Naive B cell (primary cell): ENCODE data around the gene PSD4. TPM values are rescaled to one million over a fixed set of nuclear protein-coding genes. Genes with fewer than 3 reads are reported as not detected.

Experiments
- ATAC-seq, 2 donors: fragments of 150-1000 bp; cut with Tn5 transposase; 2 replicates each; pipeline ENCODE4 v1.10.0; 2021; ENCODE audit warnings: low read depth in 2 of 2, mild to moderate bottlenecking in 2 of 2, moderate library complexity in 2 of 2
- DNase-seq: peaks from one replicate; pipeline ENCODE4 v3.0.0; 2022
- H3K27ac Mint-ChIP-seq, 6 donors: one replicate each; pipeline ENCODE4 v1.8.0; 2020 to 2022; ENCODE audit warnings: mild to moderate bottlenecking in 6 of 6, mixed read lengths in 6 of 6, moderate library complexity in 5 of 6, inconsistent platforms in 2 of 6
- H3K27me3 Mint-ChIP-seq, 3 donors: one replicate each; pipeline ENCODE4 v1.8.0; 2021 to 2022; ENCODE audit warnings: mixed read lengths in 3 of 3, mild to moderate bottlenecking in 1 of 3
- H3K36me3 Mint-ChIP-seq, 2 donors: one replicate each; pipeline ENCODE4 v1.8.0; 2020 to 2022; ENCODE audit warnings: mixed read lengths in 2 of 2, inconsistent platforms in 1 of 2, mild to moderate bottlenecking in 1 of 2
- H3K4me1 Mint-ChIP-seq, 3 donors: one replicate each; pipeline ENCODE4 v1.8.0; 2020 to 2022; ENCODE audit warnings: mixed read lengths in 3 of 3, inconsistent platforms in 1 of 3, mild to moderate bottlenecking in 1 of 3, moderate library complexity in 1 of 3
- H3K4me3 Mint-ChIP-seq, 8 donors: one replicate each; pipeline ENCODE4 v1.8.0; 2020 to 2022; ENCODE audit warnings: mild to moderate bottlenecking in 8 of 8, mixed read lengths in 8 of 8, moderate library complexity in 8 of 8, inconsistent platforms in 2 of 8
- H3K9me3 Mint-ChIP-seq, 7 donors: one replicate each; pipeline ENCODE4 v1.8.0; 2020 to 2022; ENCODE audit warnings: mixed read lengths in 7 of 7, mild to moderate bottlenecking in 5 of 7, inconsistent platforms in 2 of 7, moderate library complexity in 1 of 7
- polyA plus RNA-seq, 6 donors: library from polyadenylated mRNA; unstranded; fragments of 300-500 nt; fragmentation: Illumina TruSeq; gene quantifications; one replicate each; pipeline ENCODE4 v1.2.3, GENCODE V29; 2021; ENCODE audit warnings: low read depth in 6 of 6

The PSD4 gene
- polyA plus RNA-seq, 6 donors from 2014 or later = 16.2 to 47.5 (median 29.1) TPM

DNA sequence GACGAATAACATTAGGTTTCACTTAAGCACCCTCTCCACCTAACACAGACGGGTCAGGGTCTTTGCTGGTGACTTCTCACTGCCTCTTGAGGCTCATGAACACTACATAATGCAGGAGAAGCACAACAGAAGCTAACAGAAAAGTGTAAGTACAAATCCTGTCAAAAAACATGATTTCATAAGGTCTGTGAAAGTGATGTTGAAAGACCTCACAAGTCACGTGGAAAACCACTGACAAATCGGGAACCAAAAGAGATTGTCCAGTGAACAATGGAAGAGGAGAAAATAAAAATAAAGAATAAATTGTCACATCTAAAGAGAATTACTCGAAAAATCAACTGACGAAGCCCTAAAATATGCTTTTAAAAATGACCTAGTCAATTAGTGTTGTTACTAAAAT lies 14.0 kb downstream of the PSD4 start:
- peak overlapping the region in 4 of 6 donors; percentile 31 to 72 (median 40) for H3K27ac Mint-ChIP-seq
- DNase-seq (no peak), ATAC-seq (no peak)
- peaks cover 13 to 26% of the 10 kb centered on the region in 2 donors for H3K36me3 Mint-ChIP-seq
- H3K4me3 Mint-ChIP-seq = peak overlapping the region in 2 of 8 donors; percentile 17 to 49
- H3K9me3 Mint-ChIP-seq = no peaks in the 10 kb centered on the region
- H3K4me1 Mint-ChIP-seq = peaks cover 54 to 84% (median 77%) of the 10 kb centered on the region in 3 donors
- no peaks in the 10 kb centered on the region for H3K27me3 Mint-ChIP-seq

DNA sequence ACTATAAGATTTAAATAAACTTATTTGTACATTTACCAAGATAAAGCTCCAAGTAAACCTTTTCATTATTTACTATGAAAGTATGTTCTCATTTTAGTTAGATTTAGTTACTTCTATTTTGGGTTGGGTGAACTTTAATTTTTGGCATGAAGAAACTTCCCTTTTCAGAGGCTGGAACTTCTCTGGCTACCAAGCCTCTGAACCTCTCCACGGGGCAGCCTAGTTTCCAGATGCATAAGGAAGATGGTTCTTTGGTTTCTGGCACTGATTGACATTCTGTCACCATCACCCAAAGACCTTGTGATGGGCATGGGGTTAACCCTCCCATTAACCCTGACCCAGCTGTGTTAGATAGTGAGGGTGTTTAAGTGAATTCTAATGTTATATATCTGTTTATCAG lies 17.1 kb downstream of the PSD4 start:
- peaks cover 5 to 24% of the 10 kb centered on the region in 2 donors for H3K36me3 Mint-ChIP-seq
- H3K4me3 Mint-ChIP-seq = peak overlapping the region in 5 of 8 donors; percentile 9 to 51 (median 31)
- DNase-seq (no peak), ATAC-seq (no peak)
- no peaks in the 10 kb centered on the region for H3K27me3 Mint-ChIP-seq
- peak overlapping the region; percentile 17 to 89 (median 49) for H3K27ac Mint-ChIP-seq
- H3K9me3 Mint-ChIP-seq = no peaks in the 10 kb centered on the region
- peaks cover 40 to 57% (median 56%) of the 10 kb centered on the region in 3 donors for H3K4me1 Mint-ChIP-seq

- DNase-seq (no peak), ATAC-seq (no peak)
- Mint-ChIP-seq H3K4me1 (peaks cover 38 to 57% (median 43%) of the 10 kb centered on the region in 3 donors), H3K36me3 (peaks cover 3 to 30% of the 10 kb centered on the region in 2 donors), H3K27me3 (no peaks in the 10 kb centered on the region), H3K4me3 (peak overlapping the region in 1 of 8 donors; percentile 6), H3K27ac (peak overlapping the region in 4 of 6 donors; percentile 53 to 72 (median 65)), H3K9me3 (no peaks in the 10 kb centered on the region)
Observed at GRCh38 chr2:113192459-113193100, 18.8 kb downstream of the PSD4 start.

DNA sequence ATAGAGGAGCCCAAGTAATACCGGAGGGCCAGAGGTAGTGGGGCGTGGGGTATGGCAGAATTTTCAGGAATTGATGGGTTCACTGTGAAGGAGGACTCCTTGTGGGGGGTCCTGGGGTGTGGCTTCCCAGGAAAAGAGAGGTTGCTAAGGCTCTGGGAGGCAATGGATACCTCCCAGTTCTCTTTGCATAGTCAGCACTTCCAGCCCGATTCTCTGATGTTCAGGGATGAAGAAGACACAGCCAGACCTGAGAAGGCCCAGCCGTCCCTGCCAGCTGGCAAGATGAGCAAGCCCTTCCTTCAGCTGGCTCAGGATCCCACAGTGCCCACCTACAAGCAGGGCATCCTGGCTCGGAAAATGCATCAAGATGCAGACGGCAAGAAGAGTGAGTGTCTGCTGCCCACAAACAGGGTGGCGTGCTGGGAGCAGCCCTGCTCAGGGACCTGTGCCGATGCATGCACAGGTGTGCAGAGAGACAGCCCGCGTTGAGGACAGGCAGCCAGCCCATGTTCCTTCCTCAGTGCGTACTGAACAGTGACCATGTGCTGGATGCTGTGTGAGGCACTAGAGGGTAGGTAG lies 22.2 kb downstream of the PSD4 start:
- H3K9me3 Mint-ChIP-seq = no peaks in the 10 kb centered on the region
- H3K27me3 Mint-ChIP-seq = no peaks in the 10 kb centered on the region
- peaks cover 0 to 25% of the 10 kb centered on the region in 2 donors for H3K36me3 Mint-ChIP-seq
- H3K4me1 Mint-ChIP-seq = peaks cover 16 to 39% (median 21%) of the 10 kb centered on the region in 3 donors
- no peak for ATAC-seq
- peak overlapping the region in 2 of 8 donors; percentile 7 to 74 for H3K4me3 Mint-ChIP-seq
- DNase-seq = no peak
- peak overlapping the region in 4 of 6 donors; percentile 40 to 84 (median 54) for H3K27ac Mint-ChIP-seq

DNA sequence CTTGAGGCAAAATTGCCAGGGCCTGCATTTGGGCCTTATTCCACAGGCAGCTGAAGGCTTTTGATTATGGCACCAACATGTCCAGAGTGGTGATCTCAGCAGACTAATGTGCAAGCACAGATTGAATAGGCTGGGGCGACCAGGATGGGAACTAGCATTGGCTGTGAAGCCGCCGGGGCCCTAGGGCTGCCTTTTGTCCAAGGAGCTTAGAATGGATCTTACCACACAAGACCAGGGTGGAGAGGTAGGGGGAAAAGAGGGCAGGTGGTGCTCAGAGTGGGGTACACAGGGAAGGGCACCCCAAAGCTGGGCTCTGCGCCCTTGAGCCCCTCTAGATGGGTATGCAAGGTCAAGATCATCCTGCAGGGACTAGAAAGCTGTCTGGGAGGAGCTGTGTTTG lies 23.1 kb downstream of the PSD4 start:
- peaks cover 0 to 25% of the 10 kb centered on the region in 2 donors for H3K36me3 Mint-ChIP-seq
- peak overlapping the region in 4 of 8 donors; percentile 8 to 67 (median 28) for H3K4me3 Mint-ChIP-seq
- H3K27me3 Mint-ChIP-seq = no peaks in the 10 kb centered on the region
- H3K9me3 Mint-ChIP-seq = no peaks in the 10 kb centered on the region
- DNase-seq (no peak), ATAC-seq (no peak)
- peak overlapping the region in 4 of 6 donors; percentile 21 to 84 (median 46) for H3K27ac Mint-ChIP-seq
- peaks cover 11 to 35% (median 20%) of the 10 kb centered on the region in 3 donors for H3K4me1 Mint-ChIP-seq

- peak overlapping the region in 7 of 8 donors; percentile 23 to 80 (median 56) for H3K4me3 Mint-ChIP-seq
- no peaks in the 10 kb centered on the region for H3K27me3 Mint-ChIP-seq
- H3K27ac Mint-ChIP-seq = peak overlapping the region in 5 of 6 donors; percentile 21 to 86 (median 35)
- no peaks in the 10 kb centered on the region for H3K9me3 Mint-ChIP-seq
- peaks cover 13 to 35% (median 23%) of the 10 kb centered on the region in 3 donors for H3K4me1 Mint-ChIP-seq
- peaks cover 0 to 25% of the 10 kb centered on the region in 2 donors for H3K36me3 Mint-ChIP-seq
- ATAC-seq = no peak
- DNase-seq = no peak
Observed at GRCh38 chr2:113197347-113198047, 23.7 kb downstream of the PSD4 start.

GRCh38 chr2:113198048-113198789 lies 24.4 kb downstream of the PSD4 start:
- no peaks in the 10 kb centered on the region for H3K27me3 Mint-ChIP-seq
- no peaks in the 10 kb centered on the region for H3K9me3 Mint-ChIP-seq
- DNase-seq (no peak), ATAC-seq (no peak)
- H3K4me3 Mint-ChIP-seq = peak overlapping the region in 6 of 8 donors; percentile 35 to 80 (median 55)
- H3K4me1 Mint-ChIP-seq = peaks cover 13 to 34% (median 22%) of the 10 kb centered on the region in 3 donors
- peaks cover 0 to 23% of the 10 kb centered on the region in 2 donors for H3K36me3 Mint-ChIP-seq
- H3K27ac Mint-ChIP-seq = peak overlapping the region in 3 of 6 donors; percentile 16 to 50 (median 21)

DNA sequence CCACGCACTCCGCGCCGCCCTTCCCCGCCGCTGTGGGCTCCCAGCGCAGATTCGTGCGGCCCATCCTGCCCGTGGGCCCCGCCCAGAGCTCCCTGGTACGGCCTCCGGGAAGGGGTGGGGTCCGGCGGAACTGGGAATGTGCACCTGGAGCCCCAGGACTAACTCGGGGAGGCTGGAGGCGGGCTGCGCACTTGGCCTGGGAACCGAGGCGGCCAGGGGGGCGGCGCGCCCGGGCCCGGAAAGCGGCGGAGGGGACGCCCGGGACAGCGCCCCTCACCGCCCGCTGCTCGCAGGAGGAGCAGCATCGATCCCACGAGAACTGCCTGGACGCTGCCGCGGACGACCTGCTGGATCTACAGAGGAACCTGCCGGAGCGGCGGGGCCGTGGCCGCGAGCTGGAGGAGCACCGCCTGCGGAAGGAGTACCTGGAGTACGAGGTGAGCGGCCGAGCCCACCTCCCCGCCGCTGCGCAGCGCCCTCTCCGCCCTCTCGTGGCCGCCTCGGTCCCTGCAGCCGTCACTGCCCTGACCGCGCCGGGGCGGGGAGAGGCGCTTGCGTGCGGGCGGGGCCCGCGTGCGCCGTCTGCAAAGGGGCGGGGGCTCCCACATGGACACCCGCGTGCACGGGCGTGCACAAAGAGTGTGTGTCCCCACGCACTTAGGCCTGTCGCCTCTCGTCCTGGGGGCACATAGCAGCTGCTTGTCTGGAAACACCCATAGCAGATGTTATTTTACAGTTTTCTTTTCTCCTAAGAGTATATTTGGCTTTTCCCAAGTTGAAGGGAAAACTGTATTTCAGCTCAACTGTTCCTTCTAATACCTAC lies 25.2 kb downstream of the PSD4 start:
- ATAC-seq (peak; percentile 89), DNase-seq (peak; percentile 76)
- peaks cover 15 to 38% (median 21%) of the 10 kb centered on the region in 3 donors for H3K4me1 Mint-ChIP-seq
- peaks cover 0 to 19% of the 10 kb centered on the region in 2 donors for H3K36me3 Mint-ChIP-seq
- peak overlapping the region in 5 of 8 donors; percentile 34 to 80 (median 56) for H3K4me3 Mint-ChIP-seq
- H3K27ac Mint-ChIP-seq = peak overlapping the region in 2 of 6 donors; percentile 21 to 41
- no peaks in the 10 kb centered on the region for H3K27me3 Mint-ChIP-seq
- H3K9me3 Mint-ChIP-seq = no peaks in the 10 kb centered on the region

DNA sequence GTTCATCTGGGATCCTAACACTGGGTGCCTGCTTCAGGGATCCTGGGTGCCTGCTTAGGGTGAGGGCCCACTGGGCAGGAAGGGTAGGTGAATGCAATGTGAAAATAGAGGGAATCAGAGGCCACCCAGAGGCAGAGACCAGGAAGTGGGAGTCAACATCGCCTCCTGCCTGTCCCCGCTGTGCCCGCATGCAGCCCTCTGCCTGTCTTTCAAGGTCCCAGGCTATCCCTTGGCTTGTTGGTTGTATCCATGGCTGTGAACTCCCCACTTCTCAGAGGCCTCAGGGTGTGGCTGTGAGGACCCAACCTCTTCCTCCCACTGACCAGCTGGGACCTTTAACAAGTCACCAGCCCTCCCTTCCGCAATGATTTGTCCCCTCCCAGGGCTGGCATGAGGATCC lies 26.5 kb downstream of the PSD4 start:
- H3K4me3 Mint-ChIP-seq = peak overlapping the region in 2 of 8 donors; percentile 10 to 50
- H3K9me3 Mint-ChIP-seq = no peaks in the 10 kb centered on the region
- H3K27ac Mint-ChIP-seq = peak overlapping the region in 1 of 6 donors; percentile 49
- no peaks in the 10 kb centered on the region for H3K27me3 Mint-ChIP-seq
- H3K4me1 Mint-ChIP-seq = peaks cover 24 to 47% (median 28%) of the 10 kb centered on the region in 3 donors
- ATAC-seq = no peak
- no peak for DNase-seq
- H3K36me3 Mint-ChIP-seq = peaks cover 0 to 19% of the 10 kb centered on the region in 2 donors

DNA sequence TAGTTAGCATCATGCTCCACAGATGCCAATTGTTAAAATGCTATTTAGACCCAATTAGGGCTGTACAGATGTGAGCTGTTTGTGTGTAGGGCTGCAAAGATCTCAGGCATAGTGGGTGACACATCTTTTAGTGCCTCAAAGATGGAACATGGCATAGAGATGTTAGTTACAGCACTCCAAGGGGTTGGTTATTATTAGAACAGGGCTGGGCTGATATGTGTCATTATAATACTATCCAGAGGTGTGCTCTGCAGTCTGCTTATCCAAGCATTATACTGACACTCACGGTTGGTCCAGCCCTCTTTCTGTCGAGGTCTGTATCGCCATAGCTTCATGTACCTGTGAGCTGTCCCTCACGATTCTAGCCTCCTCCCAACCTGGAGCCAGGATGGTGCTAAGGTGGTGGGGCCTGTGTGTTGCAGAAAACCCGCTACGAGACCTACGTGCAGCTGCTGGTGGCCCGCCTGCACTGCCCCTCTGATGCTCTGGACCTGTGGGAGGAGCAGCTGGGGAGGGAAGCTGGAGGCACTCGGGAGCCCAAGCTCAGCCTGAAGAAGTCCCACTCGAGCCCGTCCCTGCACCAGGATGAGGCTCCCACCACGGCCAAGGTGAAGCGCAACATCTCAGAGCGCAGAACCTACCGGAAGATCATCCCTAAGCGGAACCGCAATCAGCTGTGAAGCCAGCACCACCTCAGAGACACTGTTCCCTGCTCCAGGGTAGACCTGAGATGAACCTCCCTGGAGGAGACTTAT lies 27.1 kb downstream of the PSD4 start:
- peak overlapping the region in 3 of 6 donors; percentile 14 to 84 (median 49) for H3K27ac Mint-ChIP-seq
- peaks cover 0 to 16% of the 10 kb centered on the region in 2 donors for H3K36me3 Mint-ChIP-seq
- ATAC-seq = no peak
- peaks cover 27 to 49% (median 30%) of the 10 kb centered on the region in 3 donors for H3K4me1 Mint-ChIP-seq
- DNase-seq = no peak
- peak overlapping the region in 1 of 8 donors; percentile 42 for H3K4me3 Mint-ChIP-seq
- H3K9me3 Mint-ChIP-seq = no peaks in the 10 kb centered on the region
- no peaks in the 10 kb centered on the region for H3K27me3 Mint-ChIP-seq

GRCh38 chr2:113201496-113202304 lies 27.9 kb downstream of the PSD4 start:
- no peak for DNase-seq
- Mint-ChIP-seq H3K27me3 (no peaks in the 10 kb centered on the region), H3K4me1 (peaks cover 35 to 48% (median 35%) of the 10 kb centered on the region in 3 donors), H3K36me3 (peaks cover 0 to 8% of the 10 kb centered on the region in 2 donors), H3K27ac (peak overlapping the region in 2 of 6 donors; percentile 15 to 66), H3K9me3 (no peaks in the 10 kb centered on the region), H3K4me3 (no peak overlapping the region)
- no peak for ATAC-seq
